IMR-90 (cell line): Measurements from ENCODE around the gene PTPRC. TPM values are rescaled to one million over a fixed set of nuclear protein-coding genes. Genes with fewer than 3 reads are reported as not detected.

Source experiments
- ATAC-seq: fragments of 200-7000 bp; cut with Tn5 transposase; 2 replicates; pipeline ENCODE4 v1.9.1; 2020; ENCODE audit warnings: low read depth, mild to moderate bottlenecking, moderate library complexity
- BruUV-seq: library from RNA; stranded (reverse); fragments of 400-500 nt; replicated peaks from 2 replicates; lab custom pipeline; 2021; lab: Mats Ljungman, UMichigan
- CTCF ChIA-PET: fragments of 300-600 bp; formaldehyde crosslinking; extraction: SDS; loops from one replicate; lab custom pipeline; 2021; ENCODE audit warnings: antibody characterized with exemption; lab: Yijun Ruan, JAX
- POLR2A ChIA-PET: fragments of 300-600 bp; sonication (Branson Sonifier 250); formaldehyde crosslinking; loops from one replicate; lab custom pipeline; 2022; ENCODE audit warnings: antibody characterized with exemption; ENCODE audit not compliant: unreplicated experiment; lab: Charles Lee
- DNase-seq: peaks from one replicate; pipeline ENCODE4 v3.0.0; 2013
- H2AFZ ChIP-seq: replicated peaks from 2 replicates; pipeline ENCODE3; 2013; ENCODE audit warnings: low read length, mild to moderate bottlenecking; ENCODE audit not compliant: poor library complexity
- H2AK5ac ChIP-seq: 2 replicates; pipeline ENCODE4 v1.6.1; 2013; ENCODE audit warnings: low read depth, low read length, inconsistent platforms
- H2AK9ac ChIP-seq: replicated peaks from 2 replicates; pipeline ENCODE3; 2013; ENCODE audit warnings: mild to moderate bottlenecking, low read depth, low read length, moderate library complexity; ENCODE audit not compliant: poor library complexity
- H2BK120ac ChIP-seq: 2 replicates; pipeline ENCODE4 v1.6.1; 2013; ENCODE audit warnings: low read depth, low read length, inconsistent platforms
- H2BK15ac ChIP-seq: 3 replicates; pipeline ENCODE4 v1.6.1; 2013; ENCODE audit warnings: low read depth, low read length, inconsistent platforms
- H2BK20ac ChIP-seq: 2 replicates; pipeline ENCODE4 v1.6.1; 2013; ENCODE audit warnings: low read depth, mild to moderate bottlenecking, inconsistent platforms, low read length, moderate library complexity
- H2BK5ac ChIP-seq: 2 replicates; pipeline ENCODE4 v1.6.1; 2013; ENCODE audit warnings: mild to moderate bottlenecking, low read depth, low read length, inconsistent platforms; ENCODE audit not compliant: poor library complexity, severe bottlenecking
- H3K14ac ChIP-seq: replicated peaks from 2 replicates; pipeline ENCODE4 v1.6.1; 2013; ENCODE audit warnings: low read depth, low read length, inconsistent platforms
- H3K18ac ChIP-seq: 2 replicates; pipeline ENCODE4 v1.6.1; 2013; ENCODE audit warnings: low read depth, low read length, control low read depth
- H3K23ac ChIP-seq: 2 replicates; pipeline ENCODE4 v1.6.1; 2013; ENCODE audit warnings: low read depth, low read length, inconsistent platforms
- H3K27ac ChIP-seq: 2 replicates; pipeline ENCODE4 v1.5.1; 2013; ENCODE audit warnings: mild to moderate bottlenecking, control low read depth, low read length; ENCODE audit not compliant: insufficient read depth
- H3K27me3 ChIP-seq: 2 replicates; pipeline ENCODE4 v1.6.1; 2013; ENCODE audit warnings: low read length; ENCODE audit not compliant: control insufficient read depth, insufficient read depth
- H3K36me3 ChIP-seq: 2 replicates; pipeline ENCODE4 v1.6.1; 2013; ENCODE audit warnings: low read length, mixed read lengths; ENCODE audit not compliant: control insufficient read depth, insufficient read depth
- H3K4ac ChIP-seq: 2 replicates; pipeline ENCODE4 v1.6.1; 2013; ENCODE audit warnings: low read depth, low read length, inconsistent platforms
- H3K4me1 ChIP-seq: 2 replicates; pipeline ENCODE4 v1.6.1; 2013; ENCODE audit warnings: low read length, mixed read lengths; ENCODE audit not compliant: control insufficient read depth, insufficient read depth
- H3K4me2 ChIP-seq: 2 replicates; pipeline ENCODE4 v1.6.1; 2013; ENCODE audit warnings: low read depth, mild to moderate bottlenecking, control low read depth, low read length, moderate library complexity
- H3K4me3 ChIP-seq: 2 replicates; pipeline ENCODE4 v1.5.1; 2013; ENCODE audit warnings: low read depth, mild to moderate bottlenecking, control low read depth, low read length, moderate library complexity; ENCODE audit not compliant: insufficient read depth
- H3K56ac ChIP-seq: 2 replicates; pipeline ENCODE4 v1.6.1; 2013; ENCODE audit warnings: low read length, inconsistent platforms; ENCODE audit not compliant: insufficient read depth; ENCODE audit errors: extremely low read depth
- H3K79me1 ChIP-seq, 2 experiments: 2 replicates each; pipeline ENCODE4 v1.6.1; 2013; ENCODE audit warnings: low read length in 2 of 2, inconsistent platforms in 1 of 2, low read depth in 1 of 2
- H3K9ac ChIP-seq: 2 replicates; pipeline ENCODE4 v1.6.1; 2013; ENCODE audit warnings: low read depth, low read length, control low read depth
- H3K9me1 ChIP-seq: 2 replicates; pipeline ENCODE4 v1.6.1; 2013; ENCODE audit warnings: low read length, inconsistent platforms; ENCODE audit not compliant: insufficient read depth
- H3K9me3 ChIP-seq: 2 replicates; pipeline ENCODE4 v1.6.1; 2013; ENCODE audit warnings: low read length; ENCODE audit not compliant: control insufficient read depth, insufficient read depth
- H4K20me1 ChIP-seq: 2 replicates; pipeline ENCODE4 v1.6.1; 2013; ENCODE audit warnings: low read length, inconsistent platforms; ENCODE audit not compliant: insufficient read depth
- H4K5ac ChIP-seq: 2 replicates; pipeline ENCODE4 v1.6.1; 2013; ENCODE audit warnings: mild to moderate bottlenecking, low read depth, low read length, control low read depth
- H4K8ac ChIP-seq, 2 experiments: 2 replicates each; pipeline ENCODE4 v1.6.1; 2013; ENCODE audit warnings: low read depth in 2 of 2, low read length in 2 of 2, control low read depth in 1 of 2, inconsistent platforms in 1 of 2
- H4K91ac ChIP-seq: 2 replicates; pipeline ENCODE4 v1.6.1; 2013; ENCODE audit warnings: low read depth, low read length, inconsistent platforms; ENCODE audit not compliant: insufficient read depth
- CHD1 ChIP-seq: IDR thresholded peaks from 2 replicates; pipeline ENCODE4 v1.6.1; 2012; ENCODE audit warnings: low read depth, low read length, improper control_type of control experiment
- WGBS, 2 experiments: methylation state at CpG; one replicate each; pipeline versions ENCODE4 v1.1.5 to v1.1.7; 2013; ENCODE audit warnings: missing lambda C conversion rate in 2 of 2; ENCODE audit not compliant: insufficient read length in 1 of 2; ENCODE audit errors: extremely low coverage in 2 of 2; 5-methylcytosine and 5-hydroxymethylcytosine counted together
- dilution Hi-C: fragments of 300-500 bp; cut with HindIII; formaldehyde crosslinking; loops from one replicate; pipeline ENCODE4 v1.14.3; 2018; ENCODE audit warnings: low sequenced_read_pairs; ENCODE audit not compliant: unreplicated experiment
- in situ Hi-C: fragments of 300-500 bp; cut with MboI; formaldehyde crosslinking; loops from 3 replicates; pipeline ENCODE4 v1.14.3; 2019; ENCODE audit warnings: low sequenced_read_pairs, inconsistent platforms, mixed read lengths
- intact Hi-C: fragments of 100-400 bp; cut with micrococcal nuclease; formaldehyde crosslinking; loops from 2 replicates; pipeline ENCODE4 v1.10.0; 2022
- polyA plus RNA-seq, 3 experiments: library from polyadenylated mRNA; depleted of rRNA; stranded (reverse); fragments of >200 nt; gene quantifications; 2 replicates each; pipeline ENCODE4 v1.2.3, GENCODE V29; 2012; ENCODE audit warnings: low replicate concordance in 1 of 3
- total RNA-seq: library from RNA; depleted of rRNA; stranded (reverse); fragments of >200 nt; gene quantifications from 2 replicates; pipeline ENCODE4 v1.2.3, GENCODE V29; 2012

Gene PTPRC
- total and polyA plus RNA-seq, 2 of the 4 experiments (the other 2 are of a cell fraction), result not detected

GRCh38 chr1:198701766-198702539, 63.1 kb downstream of the PTPRC start:
- Histone ChIP-seq H2BK5ac (no peak overlapping the region), H3K23ac (no peak overlapping the region), H2AK9ac (no peak overlapping the region), H2AFZ (no peak overlapping the region), H3K14ac (no peak overlapping the region), H4K91ac (no peak overlapping the region), H3K9ac (no peak overlapping the region), H4K5ac (no peak overlapping the region), H2BK15ac (no peak overlapping the region), H3K9me1 (peaks cover 3% of the 10 kb centered on the region; the same call in 1 of the 2 replicates), H3K4me3 (no peak overlapping the region), H4K8ac (no peak overlapping the region), H4K20me1 (no peaks in the 10 kb centered on the region), H2BK120ac (no peak overlapping the region), H2BK20ac (no peak overlapping the region), H3K4me1 (no peaks in the 10 kb centered on the region), H3K4me2 (no peak overlapping the region), H2AK5ac (no peak overlapping the region), H3K27ac (no peak overlapping the region), H3K27me3 (no peaks in the 10 kb centered on the region), H3K36me3 (no peaks in the 10 kb centered on the region), H3K4ac (no peak overlapping the region), H3K56ac (no peak overlapping the region), H3K79me1 (no peaks in the 10 kb centered on the region), H3K9me3 (no peaks in the 10 kb centered on the region), H3K18ac (no peak overlapping the region)
- intact Hi-C loops (no loop called here), dilution Hi-C loops (no loop called here), in situ Hi-C loops (no loop called here)
- no peak for TF ChIP-seq CHD1
- no CpG with 5 or more reads among the region's 4 CpGs for WGBS, 2 experiments
- no peak for ATAC-seq
- ChIA-PET CTCF (interaction anchor here (1.1 kb wide), 1 partner anchor 16 kb away, joined by 3 read pairs; no protein-coding TSS in a partner anchor), POLR2A (no interaction called here)
- DNase-seq, result no peak
- no TSS peak for BruUV-seq
